ENCODE data around the gene STAG1. TPM values are rescaled to one million over a fixed set of nuclear protein-coding genes. Genes with fewer than 3 reads are reported as not detected.

The STAG1 gene
- total RNA-seq, 2 experiments from 2014 or later = 34.1 to 36.2 TPM

DNA sequence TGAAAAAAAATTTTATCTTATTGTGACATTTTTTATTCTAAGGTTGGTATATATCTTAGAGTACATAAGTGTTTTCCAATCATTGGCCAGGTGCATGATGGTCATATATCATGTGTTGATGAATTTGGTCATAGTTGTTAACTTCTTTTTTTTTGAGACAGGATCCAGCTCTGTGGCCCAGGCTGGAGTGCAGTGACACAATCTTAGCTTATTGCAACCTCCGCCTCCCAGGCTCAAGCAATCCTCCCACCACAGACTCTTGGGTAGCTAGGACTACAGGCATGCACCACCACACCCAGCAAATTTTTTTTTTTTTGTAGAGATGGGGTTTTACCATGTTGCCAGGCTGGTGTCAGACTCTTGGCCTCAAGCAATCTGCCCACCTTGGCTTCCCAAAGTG lies 458.0 kb downstream of the STAG1 start:
- CTCF ChIA-PET = no interaction called here

DNA sequence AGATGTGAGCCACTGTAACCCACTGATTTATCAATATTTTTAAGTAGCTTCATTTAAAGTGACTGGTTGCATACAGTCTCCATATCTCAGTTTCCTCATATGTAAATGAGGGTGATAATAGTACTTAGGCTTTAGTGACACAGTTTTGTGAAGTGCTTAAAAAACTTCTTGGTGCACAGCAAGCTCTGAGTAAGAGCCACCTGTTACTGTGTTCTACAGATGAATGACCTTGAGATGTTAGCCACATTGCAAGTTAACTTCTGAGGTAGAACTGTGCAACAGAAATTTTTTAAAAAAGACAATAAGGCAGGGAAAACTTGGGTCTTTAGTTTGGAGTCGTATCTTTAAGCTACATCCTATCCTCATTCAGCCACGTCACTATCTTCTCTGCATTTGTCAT lies 458.9 kb downstream of the STAG1 start:
- DNase-seq = no peak
- H3K4me3 Mint-ChIP-seq = no peak overlapping the region
- peaks cover 11% of the 10 kb centered on the region for H3K36me3 Mint-ChIP-seq (ENCODE audit: low read depth)
- CTCF ChIA-PET = no interaction called here
- POLR2A ChIA-PET = no interaction called here
- no peaks in the 10 kb centered on the region for H3K9me3 Mint-ChIP-seq
- H3K27ac Mint-ChIP-seq = no peak overlapping the region
- no peaks in the 10 kb centered on the region for H3K27me3 Mint-ChIP-seq
- H3K4me1 Mint-ChIP-seq = no peaks in the 10 kb centered on the region

More for the DNA sequence above, 458.0 kb downstream of the STAG1 start:
- POLR2A ChIA-PET = no interaction called here
- Mint-ChIP-seq H3K9me3 (no peaks in the 10 kb centered on the region), H3K27me3 (no peaks in the 10 kb centered on the region), H3K27ac (no peak overlapping the region), H3K4me3 (no peak overlapping the region), H3K4me1 (no peaks in the 10 kb centered on the region), H3K36me3 (ENCODE audit: low read depth) (peaks cover 11% of the 10 kb centered on the region)
- no peak for DNase-seq

DNA sequence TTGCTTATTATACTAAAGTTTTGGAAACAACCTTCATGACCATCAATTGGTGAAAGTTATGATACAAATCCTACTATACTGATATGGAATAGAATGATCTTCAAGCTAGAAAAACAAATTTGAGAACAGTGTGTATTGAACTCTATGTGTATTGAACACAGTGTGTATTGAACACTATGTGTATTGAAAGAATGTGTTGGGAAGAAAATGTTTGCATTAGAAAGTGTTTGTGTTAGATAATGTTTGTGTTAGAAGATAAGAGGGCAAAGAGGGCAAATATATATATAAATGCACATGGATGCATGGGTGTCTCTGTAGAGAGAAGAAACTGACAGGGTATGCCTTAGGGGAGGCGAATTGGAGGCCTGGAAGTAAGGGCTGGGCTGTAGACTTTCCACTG lies 459.7 kb downstream of the STAG1 start:
- no peak for DNase-seq
- no peaks in the 10 kb centered on the region for H3K4me1 Mint-ChIP-seq
- H3K27me3 Mint-ChIP-seq = no peaks in the 10 kb centered on the region
- POLR2A ChIA-PET = no interaction called here
- CTCF ChIA-PET = no interaction called here
- H3K36me3 Mint-ChIP-seq (ENCODE audit: low read depth) = peaks cover 15% of the 10 kb centered on the region
- H3K9me3 Mint-ChIP-seq = no peaks in the 10 kb centered on the region
- no peak overlapping the region for H3K4me3 Mint-ChIP-seq
- H3K27ac Mint-ChIP-seq = no peak overlapping the region

DNA sequence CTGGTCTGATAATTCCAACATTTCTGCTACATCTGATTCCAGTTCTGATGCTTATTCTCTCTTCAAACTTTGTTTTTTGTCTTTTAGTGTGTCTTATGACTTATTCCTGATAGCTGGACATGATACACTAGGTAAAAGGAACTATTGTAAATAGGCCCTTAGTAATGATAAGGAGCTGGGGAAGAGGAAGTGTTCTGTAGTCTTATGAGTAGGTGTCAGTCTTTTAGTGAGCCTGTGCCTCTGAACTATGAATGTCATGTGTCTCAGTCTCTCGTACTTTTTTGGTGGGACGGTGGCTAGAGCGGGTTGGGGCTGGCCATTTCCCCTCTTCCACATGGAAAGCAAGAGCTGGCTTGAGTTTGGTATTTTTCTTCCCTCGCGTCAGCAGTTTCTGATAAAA lies 460.9 kb downstream of the STAG1 start:
- Mint-ChIP-seq H3K36me3 (ENCODE audit: low read depth) (peaks cover 23% of the 10 kb centered on the region), H3K4me1 (no peaks in the 10 kb centered on the region), H3K27ac (no peak overlapping the region), H3K9me3 (no peaks in the 10 kb centered on the region), H3K4me3 (no peak overlapping the region), H3K27me3 (no peaks in the 10 kb centered on the region)
- ChIA-PET CTCF (interaction anchor here (1.0 kb wide), 1 partner anchor 95 kb away, joined by 3 read pairs; the partner anchor contains the start of gene MSL2), POLR2A (interaction anchor here (0.6 kb wide), 1 partner anchor 572 kb away, joined by 3 read pairs; no protein-coding TSS in a partner anchor)
- DNase-seq = no peak

Other genes starting within 250 kb of the STAG1 start
- under 1 TPM; 0.80 to 0.83 TPM for gene SLC35G2, start 66.7 kb upstream of the STAG1 start, total RNA-seq
- gene NCK1, start 109.8 kb upstream of the STAG1 start, total RNA-seq = 10 to 100 TPM; 50.8 to 51.3 TPM
- 1 to 10 TPM; 1.4 to 1.6 TPM for gene IL20RB, start 205.6 kb upstream of the STAG1 start, total RNA-seq

Measured in activated CD4-positive, alpha-beta memory T cell treated with anti-CD3 and anti-CD28 coated beads, Interleukin-2, amount 10 ng/mL, durations not matched to agents 7 days and 5 days (primary cell).